GM23248 (cell line): ENCODE measurements around the gene QRFP. TPM values are rescaled to one million over a fixed set of nuclear protein-coding genes. Genes with fewer than 3 reads are reported as not detected.

Experiments used
- DNase-seq: peaks from one replicate; pipeline ENCODE4 v3.0.0-alpha.2; 2015
- H2AFZ ChIP-seq: fragments of 200-600 bp; sonication (generic); 2 replicates; pipeline ENCODE4 v1.6.1; 2016; ENCODE audit warnings: antibody characterized with exemption
- H3F3A ChIP-seq: fragments of 200-600 bp; sonication (generic); 2 replicates; pipeline ENCODE4 v1.6.1; 2016; ENCODE audit warnings: mild to moderate bottlenecking, antibody characterized with exemption, mixed run types; ENCODE audit not compliant: insufficient read depth
- H3K27ac ChIP-seq: fragments of 200-600 bp; sonication (generic); 2 replicates; pipeline ENCODE4 v1.5.1; 2016; ENCODE audit warnings: mild to moderate bottlenecking
- H3K27me3 ChIP-seq: fragments of 200-600 bp; sonication (generic); replicated peaks from 2 replicates; pipeline ENCODE4 v1.6.1; 2016; ENCODE audit warnings: mild to moderate bottlenecking; ENCODE audit not compliant: insufficient read depth
- H3K36me3 ChIP-seq: fragments of 200-600 bp; sonication (generic); 2 replicates; pipeline ENCODE4 v1.6.1; 2016; ENCODE audit warnings: low read depth, mild to moderate bottlenecking
- H3K4me1 ChIP-seq: fragments of 200-600 bp; sonication (generic); 2 replicates; pipeline ENCODE4 v1.6.1; 2016; ENCODE audit warnings: mild to moderate bottlenecking; ENCODE audit not compliant: insufficient read depth
- H3K4me2 ChIP-seq: fragments of 200-600 bp; sonication (generic); one replicate; pipeline ENCODE4 v1.6.1; 2016; ENCODE audit warnings: mild to moderate bottlenecking; ENCODE audit not compliant: unreplicated experiment
- H3K4me3 ChIP-seq: fragments of 200-600 bp; sonication (generic); 2 replicates; pipeline ENCODE4 v1.5.1; 2016; ENCODE audit warnings: mild to moderate bottlenecking
- H3K79me2 ChIP-seq: fragments of 200-600 bp; sonication (generic); 2 replicates; pipeline ENCODE4 v1.6.1; 2016; ENCODE audit warnings: mild to moderate bottlenecking; ENCODE audit not compliant: insufficient read depth
- H3K9ac ChIP-seq: fragments of 200-600 bp; sonication (generic); 2 replicates; pipeline ENCODE4 v1.6.1; 2016; ENCODE audit warnings: mild to moderate bottlenecking
- H3K9me2 ChIP-seq: fragments of 200-600 bp; sonication (generic); 2 replicates; pipeline ENCODE4 v1.6.1; 2016; ENCODE audit warnings: mixed run types, mild to moderate bottlenecking, moderate library complexity; ENCODE audit not compliant: insufficient read depth
- H3K9me3 ChIP-seq: fragments of 200-600 bp; sonication (generic); one replicate; pipeline ENCODE4 v1.6.1; 2017; ENCODE audit warnings: low read depth
- H4K20me1 ChIP-seq: fragments of 200-600 bp; sonication (generic); 2 replicates; pipeline ENCODE4 v1.6.0; 2016; ENCODE audit not compliant: insufficient read depth
- EZH2 ChIP-seq: fragments of 200-600 bp; sonication (generic); IDR thresholded peaks from 2 replicates; pipeline ENCODE4 v1.6.1; 2018; ENCODE audit warnings: antibody characterized with exemption, mild to moderate bottlenecking; ENCODE audit not compliant: insufficient read depth, poor library complexity, severe bottlenecking
- EZH2phosphoT487 ChIP-seq: fragments of 200-600 bp; sonication (generic); IDR thresholded peaks from 2 replicates; pipeline ENCODE4 v1.6.1; 2018; ENCODE audit warnings: antibody characterized with exemption, moderate library complexity, mild to moderate bottlenecking, low read depth; ENCODE audit not compliant: insufficient read depth
- WGBS, 2 experiments: methylation state at CpG; one replicate each; pipeline ENCODE4 v1.1.6; 2015 to 2017; ENCODE audit warnings: low lambda C conversion rate in 2 of 2, low coverage in 1 of 2; ENCODE audit errors: missing lambda C conversion rate in 2 of 2; 5-methylcytosine and 5-hydroxymethylcytosine counted together
- in situ Hi-C: fragments of 300-500 bp; cut with MboI; formaldehyde crosslinking; loops from 2 replicates; pipeline ENCODE4 v1.15.0; 2020
- polyA plus RNA-seq: library from polyadenylated mRNA; unstranded; fragments of >200 nt; fragmentation: Nextera tagmentation; extraction: Ambion mirVana; gene quantifications from 2 replicates; pipeline ENCODE4 v1.2.1, GENCODE V29; 2016
- total RNA-seq: library from RNA; depleted of rRNA; stranded (reverse); fragments of >200 nt; shearing (Covaris generic); gene quantifications from 2 replicates; pipeline ENCODE4 v1.2.3, GENCODE V29; 2014

Gene QRFP
- total and polyA plus RNA-seq, 2 experiments from 2014 or later: 0.18 TPM; not detected in 1

GRCh38 chr9:130894546-130894945 lies 2.1 kb downstream of the QRFP start:
- no peaks in the 10 kb centered on the region for H3K9me2 ChIP-seq
- no peak for DNase-seq
- in situ Hi-C loops: no loop called here
- H3K36me3 ChIP-seq: peaks cover 21% of the 10 kb centered on the region
- H3K27me3 ChIP-seq: no peaks in the 10 kb centered on the region
- H2AFZ ChIP-seq: no peak overlapping the region
- no peak overlapping the region for H3K9ac ChIP-seq
- H3F3A ChIP-seq: peaks cover 9% of the 10 kb centered on the region; the same call in 1 of the 2 replicates
- H4K20me1 ChIP-seq: no peaks in the 10 kb centered on the region
- H3K9me3 ChIP-seq: no peaks in the 10 kb centered on the region
- H3K27ac ChIP-seq: no peak overlapping the region
- H3K4me2 ChIP-seq: no peak overlapping the region
- no peaks in the 10 kb centered on the region for H3K4me1 ChIP-seq
- no peaks in the 10 kb centered on the region for H3K79me2 ChIP-seq
- TF ChIP-seq EZH2phosphoT487: no peak
- TF ChIP-seq EZH2: no peak
- no peak overlapping the region for H3K4me3 ChIP-seq
- WGBS, 2 experiments: 69 to 75% methylated on average over 7 of the region's 7 CpGs

- peaks cover 27% of the 10 kb centered on the region for H3K36me3 ChIP-seq
- no peaks in the 10 kb centered on the region for H3K79me2 ChIP-seq
- H3K4me3 ChIP-seq: no peak overlapping the region
- no peaks in the 10 kb centered on the region for H3K27me3 ChIP-seq
- no peak overlapping the region for H2AFZ ChIP-seq
- no peak overlapping the region for H3K4me2 ChIP-seq
- no peak overlapping the region for H3K9ac ChIP-seq
- no peak for TF ChIP-seq EZH2phosphoT487
- TF ChIP-seq EZH2: no peak
- no peaks in the 10 kb centered on the region for H3K9me2 ChIP-seq
- no peaks in the 10 kb centered on the region for H3K4me1 ChIP-seq
- H4K20me1 ChIP-seq: no peaks in the 10 kb centered on the region
- H3K9me3 ChIP-seq: no peaks in the 10 kb centered on the region
- in situ Hi-C loops: no loop called here
- WGBS, 2 experiments: 93% methylated on average over 33 to 34 of the region's 34 CpGs
- peaks cover 9% of the 10 kb centered on the region; the same call in 1 of the 2 replicates for H3F3A ChIP-seq
- H3K27ac ChIP-seq: no peak overlapping the region
- no peak for DNase-seq
Observed at GRCh38 chr9:130893341-130894101, 3.1 kb downstream of the QRFP start.

- WGBS, 2 experiments: 76 to 77% methylated on average over 24 of the region's 24 CpGs
- TF ChIP-seq EZH2phosphoT487 (no peak), EZH2 (no peak)
- no peaks in the 10 kb centered on the region for H3K9me3 ChIP-seq
- H3K27ac ChIP-seq: no peak overlapping the region
- no peaks in the 10 kb centered on the region for H3K9me2 ChIP-seq
- H3K36me3 ChIP-seq: peaks cover 33% of the 10 kb centered on the region
- H3K4me1 ChIP-seq: no peaks in the 10 kb centered on the region
- no peaks in the 10 kb centered on the region for H3K79me2 ChIP-seq
- H3K9ac ChIP-seq: no peak overlapping the region
- no peak overlapping the region for H2AFZ ChIP-seq
- in situ Hi-C loops: no loop called here
- no peak for DNase-seq
- H3F3A ChIP-seq: peaks cover 9% of the 10 kb centered on the region; the same call in 1 of the 2 replicates
- no peak overlapping the region for H3K4me2 ChIP-seq
- H3K4me3 ChIP-seq: no peak overlapping the region
- no peaks in the 10 kb centered on the region for H3K27me3 ChIP-seq
- no peaks in the 10 kb centered on the region for H4K20me1 ChIP-seq
Observed at GRCh38 chr9:130892477-130893304, 3.9 kb downstream of the QRFP start.

- Histone ChIP-seq H3K9me2 (no peaks in the 10 kb centered on the region), H3K79me2 (peaks cover 8% of the 10 kb centered on the region; the same call in 1 of the 2 replicates), H3K36me3 (peaks cover 40% of the 10 kb centered on the region), H3F3A (peaks cover 15% of the 10 kb centered on the region; the same call in 1 of the 2 replicates), H2AFZ (no peak overlapping the region), H3K4me3 (no peak overlapping the region), H4K20me1 (no peaks in the 10 kb centered on the region), H3K9ac (no peak overlapping the region), H3K27me3 (no peaks in the 10 kb centered on the region), H3K4me1 (no peaks in the 10 kb centered on the region), H3K4me2 (no peak overlapping the region), H3K9me3 (no peaks in the 10 kb centered on the region), H3K27ac (no peak overlapping the region)
- no peak for DNase-seq
- TF ChIP-seq EZH2phosphoT487 (no peak), EZH2 (no peak)
- in situ Hi-C loops: no loop called here
- WGBS, 2 experiments: 62 to 64% methylated on average over 18 of the region's 18 CpGs
Observed at GRCh38 chr9:130891688-130892476, 4.7 kb downstream of the QRFP start.
